Measurements from ENCODE around the gene TRAPPC5. TPM values are rescaled to one million over a fixed set of nuclear protein-coding genes. Genes with fewer than 3 reads are reported as not detected.
A peak's percentile ranks its signal among the peaks of the same experiment; 100 is the strongest.

Gene TRAPPC5
- total and polyA plus RNA-seq, 10 of the 15 experiments (the other 5 are each of a cell fraction or from before 2014, with no cell fraction given) = 4.2 to 210 (median 89.1) TPM

DNA sequence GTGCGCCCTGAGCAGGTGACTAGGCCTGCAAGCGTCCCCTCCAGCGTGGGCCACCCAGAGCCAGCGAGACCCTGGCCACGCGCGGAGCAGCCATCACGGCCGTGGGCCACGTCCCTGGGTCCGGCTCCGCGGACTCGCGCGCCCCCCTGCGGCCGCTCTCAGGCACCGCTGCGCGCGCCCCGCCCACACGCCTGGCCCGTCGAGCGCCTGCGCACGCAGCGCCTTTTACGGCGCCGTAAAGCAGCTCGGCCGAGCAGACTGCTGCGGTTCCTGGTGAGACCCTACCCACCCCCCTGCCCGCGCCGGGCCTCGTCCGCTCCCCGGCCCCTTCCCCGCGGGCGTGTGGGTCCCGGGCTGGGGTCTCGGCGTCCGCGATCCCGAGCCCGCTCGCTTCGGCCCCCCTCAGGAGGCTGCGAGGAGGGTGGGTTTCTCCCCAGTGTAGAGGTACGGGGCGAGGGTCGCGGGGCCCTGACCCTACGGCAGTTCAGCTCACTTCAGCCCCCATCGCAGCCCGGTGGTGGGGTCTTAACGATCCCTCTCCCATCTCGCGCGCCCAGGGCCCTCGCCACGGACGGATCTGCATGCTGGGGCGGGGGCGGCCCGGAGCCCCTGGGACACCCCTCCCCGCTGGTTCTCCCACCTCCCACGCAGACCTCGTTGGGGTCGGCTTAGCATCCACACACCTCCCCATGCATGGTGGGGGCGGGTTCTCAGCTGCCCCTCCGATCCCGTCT lies at the start of gene TRAPPC5 (continued):
- TF ChIP-seq, protein P1, sequence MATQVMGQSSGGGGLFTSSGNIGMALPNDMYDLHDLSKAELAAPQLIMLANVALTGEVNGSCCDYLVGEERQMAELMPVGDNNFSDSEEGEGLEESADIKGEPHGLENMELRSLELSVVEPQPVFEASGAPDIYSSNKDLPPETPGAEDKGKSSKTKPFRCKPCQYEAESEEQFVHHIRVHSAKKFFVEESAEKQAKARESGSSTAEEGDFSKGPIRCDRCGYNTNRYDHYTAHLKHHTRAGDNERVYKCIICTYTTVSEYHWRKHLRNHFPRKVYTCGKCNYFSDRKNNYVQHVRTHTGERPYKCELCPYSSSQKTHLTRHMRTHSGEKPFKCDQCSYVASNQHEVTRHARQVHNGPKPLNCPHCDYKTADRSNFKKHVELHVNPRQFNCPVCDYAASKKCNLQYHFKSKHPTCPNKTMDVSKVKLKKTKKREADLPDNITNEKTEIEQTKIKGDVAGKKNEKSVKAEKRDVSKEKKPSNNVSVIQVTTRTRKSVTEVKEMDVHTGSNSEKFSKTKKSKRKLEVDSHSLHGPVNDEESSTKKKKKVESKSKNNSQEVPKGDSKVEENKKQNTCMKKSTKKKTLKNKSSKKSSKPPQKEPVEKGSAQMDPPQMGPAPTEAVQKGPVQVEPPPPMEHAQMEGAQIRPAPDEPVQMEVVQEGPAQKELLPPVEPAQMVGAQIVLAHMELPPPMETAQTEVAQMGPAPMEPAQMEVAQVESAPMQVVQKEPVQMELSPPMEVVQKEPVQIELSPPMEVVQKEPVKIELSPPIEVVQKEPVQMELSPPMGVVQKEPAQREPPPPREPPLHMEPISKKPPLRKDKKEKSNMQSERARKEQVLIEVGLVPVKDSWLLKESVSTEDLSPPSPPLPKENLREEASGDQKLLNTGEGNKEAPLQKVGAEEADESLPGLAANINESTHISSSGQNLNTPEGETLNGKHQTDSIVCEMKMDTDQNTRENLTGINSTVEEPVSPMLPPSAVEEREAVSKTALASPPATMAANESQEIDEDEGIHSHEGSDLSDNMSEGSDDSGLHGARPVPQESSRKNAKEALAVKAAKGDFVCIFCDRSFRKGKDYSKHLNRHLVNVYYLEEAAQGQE (IDR thresholded peaks at IDR 0.05; ENCODE audit: low read depth, low read length) = 0 out of 2 replicates have a peak, but pooled peaks have one; percentile 9
- TF ChIP-seq ZNF24 (IDR thresholded peaks at IDR 0.05) (peak; percentile 40; the same call in 1 of the 2 replicates), BCL11A (IDR thresholded peaks at IDR 0.05; ENCODE audit: low read depth, low read length) (no peak), MXI1 (IDR thresholded peaks at IDR 0.05; ENCODE audit: low read depth, low read length) (peak; percentile 18; the same call in 1 of the 2 replicates), RB1 (IDR thresholded peaks at IDR 0.05; ENCODE audit: borderline replicate concordance) (peak; percentile 85; the same call in 1 of the 2 replicates), GATAD2B (conservative IDR thresholded peaks at IDR 0.05; ENCODE audit: low read depth) (peak; percentile 95), HDGF (IDR thresholded peaks at IDR 0.05) (no peak), BRCA1 (IDR thresholded peaks at IDR 0.05; ENCODE audit: low read depth, low read length) (no peak), CHD4 (IDR thresholded peaks at IDR 0.05) (no peak), GABPA (IDR thresholded peaks at IDR 0.05; ENCODE audit: low read depth) (no peak), ASH2L (IDR thresholded peaks at IDR 0.05; ENCODE audit: borderline replicate concordance, low read depth) (no peak), WRNIP1 (IDR thresholded peaks at IDR 0.05; ENCODE audit: borderline replicate concordance, low read depth, low read length) (no peak), SMAD5 (IDR thresholded peaks at IDR 0.05; ENCODE audit: low read depth) (no peak), CREM (IDR thresholded peaks at IDR 0.05; ENCODE audit: low read depth) (no peak), TCF3 (IDR thresholded peaks at IDR 0.05; ENCODE audit: borderline replicate concordance, insufficient read depth, low read depth, low read length) (0 out of 2 replicates have a peak, but pooled peaks have one; percentile 10)
- TF ChIP-seq, protein P2, sequence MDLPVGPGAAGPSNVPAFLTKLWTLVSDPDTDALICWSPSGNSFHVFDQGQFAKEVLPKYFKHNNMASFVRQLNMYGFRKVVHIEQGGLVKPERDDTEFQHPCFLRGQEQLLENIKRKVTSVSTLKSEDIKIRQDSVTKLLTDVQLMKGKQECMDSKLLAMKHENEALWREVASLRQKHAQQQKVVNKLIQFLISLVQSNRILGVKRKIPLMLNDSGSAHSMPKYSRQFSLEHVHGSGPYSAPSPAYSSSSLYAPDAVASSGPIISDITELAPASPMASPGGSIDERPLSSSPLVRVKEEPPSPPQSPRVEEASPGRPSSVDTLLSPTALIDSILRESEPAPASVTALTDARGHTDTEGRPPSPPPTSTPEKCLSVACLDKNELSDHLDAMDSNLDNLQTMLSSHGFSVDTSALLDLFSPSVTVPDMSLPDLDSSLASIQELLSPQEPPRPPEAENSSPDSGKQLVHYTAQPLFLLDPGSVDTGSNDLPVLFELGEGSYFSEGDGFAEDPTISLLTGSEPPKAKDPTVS (IDR thresholded peaks at IDR 0.05; ENCODE audit: low read depth, low read length) = no peak
- TF ChIP-seq, protein P3, sequence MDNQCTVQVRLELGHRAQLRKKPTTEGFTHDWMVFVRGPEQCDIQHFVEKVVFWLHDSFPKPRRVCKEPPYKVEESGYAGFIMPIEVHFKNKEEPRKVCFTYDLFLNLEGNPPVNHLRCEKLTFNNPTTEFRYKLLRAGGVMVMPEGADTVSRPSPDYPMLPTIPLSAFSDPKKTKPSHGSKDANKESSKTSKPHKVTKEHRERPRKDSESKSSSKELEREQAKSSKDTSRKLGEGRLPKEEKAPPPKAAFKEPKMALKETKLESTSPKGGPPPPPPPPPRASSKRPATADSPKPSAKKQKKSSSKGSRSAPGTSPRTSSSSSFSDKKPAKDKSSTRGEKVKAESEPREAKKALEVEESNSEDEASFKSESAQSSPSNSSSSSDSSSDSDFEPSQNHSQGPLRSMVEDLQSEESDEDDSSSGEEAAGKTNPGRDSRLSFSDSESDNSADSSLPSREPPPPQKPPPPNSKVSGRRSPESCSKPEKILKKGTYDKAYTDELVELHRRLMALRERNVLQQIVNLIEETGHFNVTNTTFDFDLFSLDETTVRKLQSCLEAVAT (IDR thresholded peaks at IDR 0.05) = no peak
- TF ChIP-seq, protein P4, sequence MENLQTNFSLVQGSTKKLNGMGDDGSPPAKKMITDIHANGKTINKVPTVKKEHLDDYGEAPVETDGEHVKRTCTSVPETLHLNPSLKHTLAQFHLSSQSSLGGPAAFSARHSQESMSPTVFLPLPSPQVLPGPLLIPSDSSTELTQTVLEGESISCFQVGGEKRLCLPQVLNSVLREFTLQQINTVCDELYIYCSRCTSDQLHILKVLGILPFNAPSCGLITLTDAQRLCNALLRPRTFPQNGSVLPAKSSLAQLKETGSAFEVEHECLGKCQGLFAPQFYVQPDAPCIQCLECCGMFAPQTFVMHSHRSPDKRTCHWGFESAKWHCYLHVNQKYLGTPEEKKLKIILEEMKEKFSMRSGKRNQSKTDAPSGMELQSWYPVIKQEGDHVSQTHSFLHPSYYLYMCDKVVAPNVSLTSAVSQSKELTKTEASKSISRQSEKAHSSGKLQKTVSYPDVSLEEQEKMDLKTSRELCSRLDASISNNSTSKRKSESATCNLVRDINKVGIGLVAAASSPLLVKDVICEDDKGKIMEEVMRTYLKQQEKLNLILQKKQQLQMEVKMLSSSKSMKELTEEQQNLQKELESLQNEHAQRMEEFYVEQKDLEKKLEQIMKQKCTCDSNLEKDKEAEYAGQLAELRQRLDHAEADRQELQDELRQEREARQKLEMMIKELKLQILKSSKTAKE (IDR thresholded peaks at IDR 0.05; ENCODE audit: low read depth, poor library complexity, severe bottlenecking) = no peak
- TF ChIP-seq, protein P5, sequence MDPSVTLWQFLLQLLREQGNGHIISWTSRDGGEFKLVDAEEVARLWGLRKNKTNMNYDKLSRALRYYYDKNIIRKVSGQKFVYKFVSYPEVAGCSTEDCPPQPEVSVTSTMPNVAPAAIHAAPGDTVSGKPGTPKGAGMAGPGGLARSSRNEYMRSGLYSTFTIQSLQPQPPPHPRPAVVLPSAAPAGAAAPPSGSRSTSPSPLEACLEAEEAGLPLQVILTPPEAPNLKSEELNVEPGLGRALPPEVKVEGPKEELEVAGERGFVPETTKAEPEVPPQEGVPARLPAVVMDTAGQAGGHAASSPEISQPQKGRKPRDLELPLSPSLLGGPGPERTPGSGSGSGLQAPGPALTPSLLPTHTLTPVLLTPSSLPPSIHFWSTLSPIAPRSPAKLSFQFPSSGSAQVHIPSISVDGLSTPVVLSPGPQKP (IDR thresholded peaks at IDR 0.05; ENCODE audit: low read depth, low read length) = no peak

Data from GM12878 (cell line).